K562 (cell line): ENCODE measurements around the gene ASCL2. TPM values are rescaled to one million over a fixed set of nuclear protein-coding genes. Genes with fewer than 3 reads are reported as not detected.

ENCODE experiments used
- ARID1B ChIP-seq: fragments of 450-650 bp; IDR thresholded peaks from 2 replicates; pipeline ENCODE4 v1.6.1; 2016; ENCODE audit warnings: antibody characterized with exemption, mild to moderate bottlenecking, inconsistent platforms
- CREB1 ChIP-seq, 2 experiments: sonication (generic) in 1 of 2; formaldehyde crosslinking in 1 of 2; IDR thresholded peaks; 2 replicates each; pipeline versions ENCODE4 v1.6.1 to v1.8.0; 2012 to 2022; ENCODE audit warnings: inconsistent platforms in 1 of 2, mild to moderate bottlenecking in 1 of 2, missing genetic modification reagents in 1 of 2, moderate library complexity in 1 of 2
- ERF ChIP-seq: fragments of 450-650 bp; formaldehyde crosslinking; IDR thresholded peaks from 2 replicates; pipeline ENCODE4 v1.4.0; 2020; ENCODE audit warnings: mild to moderate bottlenecking, mixed read lengths
- HDGF ChIP-seq: fragments of 450-650 bp; IDR thresholded peaks from 2 replicates; pipeline ENCODE4 v1.6.1; 2016
- HOXB6 ChIP-seq: fragments of 250-450 bp; sonication (Bioruptor Pico); IDR thresholded peaks from 2 replicates; pipeline ENCODE4 v1.5.1; 2022; ENCODE audit warnings: mild to moderate bottlenecking, borderline replicate concordance
- NFATC3 ChIP-seq: fragments of 450-650 bp; IDR thresholded peaks from 2 replicates; pipeline ENCODE4 v1.6.1; 2017; ENCODE audit warnings: mild to moderate bottlenecking
- NFIC ChIP-seq: fragments of 450-650 bp; IDR thresholded peaks from 2 replicates; pipeline ENCODE4 v1.6.1; 2017; ENCODE audit warnings: mild to moderate bottlenecking, inconsistent platforms
- POLR2B ChIP-seq: fragments of 450-650 bp; IDR thresholded peaks from 2 replicates; pipeline ENCODE4 v1.6.1; 2018; ENCODE audit warnings: low read depth; ENCODE audit not compliant: partially characterized antibody
- POLR2G ChIP-seq: fragments of 200-400 bp; formaldehyde crosslinking; IDR thresholded peaks from 2 replicates; pipeline ENCODE4 v1.6.1; 2017; ENCODE audit warnings: low read depth, mild to moderate bottlenecking, antibody characterized with exemption, low read length, moderate library complexity
- ZNF778 ChIP-seq: fragments of 450-650 bp; formaldehyde crosslinking; IDR thresholded peaks from 2 replicates; pipeline ENCODE4 v1.4.0; 2020; ENCODE audit warnings: mild to moderate bottlenecking, moderate library complexity
- polyA plus RNA-seq, 8 experiments: library from polyadenylated mRNA; depleted of rRNA in 4 of 8; stranded (reverse) in 5 of 8; unstranded in 3 of 8; fragments of >200 nt; fragmentation: Nextera tagmentation in 2 of 8; fragmentation: Illumina TruSeq in 1 of 8; extraction: Ambion mirVana in 2 of 8; extraction: Trizol in 1 of 8; gene quantifications; 2 replicates each; pipeline versions ENCODE4 v1.2.1 to v1.2.3, GENCODE V29; 2011 to 2014; ENCODE audit warnings: inconsistent platforms in 1 of 8, missing spikeins in 1 of 8
- total RNA-seq, 7 experiments: library from RNA; depleted of rRNA in 6 of 7; stranded (reverse); fragments of >200 nt in 6 of 7; fragmentation: Illumina TruSeq in 2 of 7; extraction: Trizol in 2 of 7; gene quantifications; 2 replicates each; pipeline versions ENCODE4 v1.2.1 to v1.2.3, GENCODE V29; 2011 to 2021; ENCODE audit warnings: low replicate concordance in 1 of 7
- TF ChIP-seq, protein P1 (sequence below): fragments of 200-600 bp; sonication (generic); IDR thresholded peaks from one replicate; pipeline ENCODE4 v1.6.1; 2012; ENCODE audit warnings: mild to moderate bottlenecking, low read depth, low read length, inconsistent platforms
- TF ChIP-seq, protein P2 (sequence below), 2 experiments: fragments of 200-800 bp in 1 of 2; sonication (Bioruptor generic) in 1 of 2; sonication (generic) in 1 of 2; formaldehyde crosslinking in 1 of 2; IDR thresholded peaks in 1 of 2; conservative IDR thresholded peaks in 1 of 2; 2 replicates each; pipeline versions ENCODE4 v1.5.0 to v1.6.1; 2016 to 2020; ENCODE audit warnings: missing compliant biosample characterization in 1 of 2, missing genetic modification characterization in 1 of 2, missing genetic modification reagents in 1 of 2
- TF ChIP-seq, protein P3 (sequence below): fragments of 450-650 bp; formaldehyde crosslinking; IDR thresholded peaks from 2 replicates; pipeline ENCODE4 v1.4.0; 2020; ENCODE audit warnings: mild to moderate bottlenecking, mixed read lengths

ASCL2 gene
- total and polyA plus RNA-seq, 9 of the 15 experiments (the other 6 are each of a cell fraction or from before 2014, with no cell fraction given): 0.11 to 1.4 (median 0.36) TPM; not detected in 2

DNA sequence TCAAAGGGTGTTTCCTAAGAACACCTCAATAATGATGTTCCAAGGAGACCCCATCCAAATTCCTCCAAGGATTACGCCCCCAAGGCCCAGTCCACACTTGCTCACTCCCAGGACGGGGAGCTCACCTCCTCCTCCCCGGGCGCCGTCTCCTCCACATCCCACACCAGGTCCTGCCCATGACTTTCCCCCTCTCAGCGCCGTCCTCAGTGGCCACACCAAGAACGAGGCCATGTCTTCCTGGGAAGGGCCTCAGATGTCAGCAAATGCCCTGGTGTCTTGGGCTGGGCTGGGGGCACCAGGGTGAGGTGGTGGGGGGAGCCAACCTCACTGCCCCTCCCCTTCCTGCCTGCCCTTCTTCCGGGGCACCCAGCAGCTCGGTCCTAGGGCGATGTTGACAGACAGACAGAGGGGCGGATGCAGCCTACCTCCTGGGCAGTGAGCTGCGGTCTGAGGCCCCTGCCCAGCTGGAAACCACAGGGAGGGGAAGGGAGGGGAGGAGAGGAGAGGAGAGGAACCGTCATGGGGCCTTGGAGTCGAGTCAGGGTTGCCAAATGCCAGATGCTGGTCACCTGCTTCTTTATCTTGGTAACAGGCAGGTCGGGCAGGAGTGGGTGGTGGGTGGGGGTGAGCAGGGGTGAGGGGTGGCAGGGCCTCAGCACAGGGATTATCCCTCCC, 31.4 kb upstream of the ASCL2 start, which contains the start of the genes C11orf21 and TSPAN32 (continued):
- TF ChIP-seq, protein P1, sequence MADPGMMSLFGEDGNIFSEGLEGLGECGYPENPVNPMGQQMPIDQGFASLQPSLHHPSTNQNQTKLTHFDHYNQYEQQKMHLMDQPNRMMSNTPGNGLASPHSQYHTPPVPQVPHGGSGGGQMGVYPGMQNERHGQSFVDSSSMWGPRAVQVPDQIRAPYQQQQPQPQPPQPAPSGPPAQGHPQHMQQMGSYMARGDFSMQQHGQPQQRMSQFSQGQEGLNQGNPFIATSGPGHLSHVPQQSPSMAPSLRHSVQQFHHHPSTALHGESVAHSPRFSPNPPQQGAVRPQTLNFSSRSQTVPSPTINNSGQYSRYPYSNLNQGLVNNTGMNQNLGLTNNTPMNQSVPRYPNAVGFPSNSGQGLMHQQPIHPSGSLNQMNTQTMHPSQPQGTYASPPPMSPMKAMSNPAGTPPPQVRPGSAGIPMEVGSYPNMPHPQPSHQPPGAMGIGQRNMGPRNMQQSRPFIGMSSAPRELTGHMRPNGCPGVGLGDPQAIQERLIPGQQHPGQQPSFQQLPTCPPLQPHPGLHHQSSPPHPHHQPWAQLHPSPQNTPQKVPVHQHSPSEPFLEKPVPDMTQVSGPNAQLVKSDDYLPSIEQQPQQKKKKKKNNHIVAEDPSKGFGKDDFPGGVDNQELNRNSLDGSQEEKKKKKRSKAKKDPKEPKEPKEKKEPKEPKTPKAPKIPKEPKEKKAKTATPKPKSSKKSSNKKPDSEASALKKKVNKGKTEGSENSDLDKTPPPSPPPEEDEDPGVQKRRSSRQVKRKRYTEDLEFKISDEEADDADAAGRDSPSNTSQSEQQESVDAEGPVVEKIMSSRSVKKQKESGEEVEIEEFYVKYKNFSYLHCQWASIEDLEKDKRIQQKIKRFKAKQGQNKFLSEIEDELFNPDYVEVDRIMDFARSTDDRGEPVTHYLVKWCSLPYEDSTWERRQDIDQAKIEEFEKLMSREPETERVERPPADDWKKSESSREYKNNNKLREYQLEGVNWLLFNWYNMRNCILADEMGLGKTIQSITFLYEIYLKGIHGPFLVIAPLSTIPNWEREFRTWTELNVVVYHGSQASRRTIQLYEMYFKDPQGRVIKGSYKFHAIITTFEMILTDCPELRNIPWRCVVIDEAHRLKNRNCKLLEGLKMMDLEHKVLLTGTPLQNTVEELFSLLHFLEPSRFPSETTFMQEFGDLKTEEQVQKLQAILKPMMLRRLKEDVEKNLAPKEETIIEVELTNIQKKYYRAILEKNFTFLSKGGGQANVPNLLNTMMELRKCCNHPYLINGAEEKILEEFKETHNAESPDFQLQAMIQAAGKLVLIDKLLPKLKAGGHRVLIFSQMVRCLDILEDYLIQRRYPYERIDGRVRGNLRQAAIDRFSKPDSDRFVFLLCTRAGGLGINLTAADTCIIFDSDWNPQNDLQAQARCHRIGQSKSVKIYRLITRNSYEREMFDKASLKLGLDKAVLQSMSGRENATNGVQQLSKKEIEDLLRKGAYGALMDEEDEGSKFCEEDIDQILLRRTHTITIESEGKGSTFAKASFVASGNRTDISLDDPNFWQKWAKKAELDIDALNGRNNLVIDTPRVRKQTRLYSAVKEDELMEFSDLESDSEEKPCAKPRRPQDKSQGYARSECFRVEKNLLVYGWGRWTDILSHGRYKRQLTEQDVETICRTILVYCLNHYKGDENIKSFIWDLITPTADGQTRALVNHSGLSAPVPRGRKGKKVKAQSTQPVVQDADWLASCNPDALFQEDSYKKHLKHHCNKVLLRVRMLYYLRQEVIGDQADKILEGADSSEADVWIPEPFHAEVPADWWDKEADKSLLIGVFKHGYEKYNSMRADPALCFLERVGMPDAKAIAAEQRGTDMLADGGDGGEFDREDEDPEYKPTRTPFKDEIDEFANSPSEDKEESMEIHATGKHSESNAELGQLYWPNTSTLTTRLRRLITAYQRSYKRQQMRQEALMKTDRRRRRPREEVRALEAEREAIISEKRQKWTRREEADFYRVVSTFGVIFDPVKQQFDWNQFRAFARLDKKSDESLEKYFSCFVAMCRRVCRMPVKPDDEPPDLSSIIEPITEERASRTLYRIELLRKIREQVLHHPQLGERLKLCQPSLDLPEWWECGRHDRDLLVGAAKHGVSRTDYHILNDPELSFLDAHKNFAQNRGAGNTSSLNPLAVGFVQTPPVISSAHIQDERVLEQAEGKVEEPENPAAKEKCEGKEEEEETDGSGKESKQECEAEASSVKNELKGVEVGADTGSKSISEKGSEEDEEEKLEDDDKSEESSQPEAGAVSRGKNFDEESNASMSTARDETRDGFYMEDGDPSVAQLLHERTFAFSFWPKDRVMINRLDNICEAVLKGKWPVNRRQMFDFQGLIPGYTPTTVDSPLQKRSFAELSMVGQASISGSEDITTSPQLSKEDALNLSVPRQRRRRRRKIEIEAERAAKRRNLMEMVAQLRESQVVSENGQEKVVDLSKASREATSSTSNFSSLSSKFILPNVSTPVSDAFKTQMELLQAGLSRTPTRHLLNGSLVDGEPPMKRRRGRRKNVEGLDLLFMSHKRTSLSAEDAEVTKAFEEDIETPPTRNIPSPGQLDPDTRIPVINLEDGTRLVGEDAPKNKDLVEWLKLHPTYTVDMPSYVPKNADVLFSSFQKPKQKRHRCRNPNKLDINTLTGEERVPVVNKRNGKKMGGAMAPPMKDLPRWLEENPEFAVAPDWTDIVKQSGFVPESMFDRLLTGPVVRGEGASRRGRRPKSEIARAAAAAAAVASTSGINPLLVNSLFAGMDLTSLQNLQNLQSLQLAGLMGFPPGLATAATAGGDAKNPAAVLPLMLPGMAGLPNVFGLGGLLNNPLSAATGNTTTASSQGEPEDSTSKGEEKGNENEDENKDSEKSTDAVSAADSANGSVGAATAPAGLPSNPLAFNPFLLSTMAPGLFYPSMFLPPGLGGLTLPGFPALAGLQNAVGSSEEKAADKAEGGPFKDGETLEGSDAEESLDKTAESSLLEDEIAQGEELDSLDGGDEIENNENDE: no peak
- TF ChIP-seq NFATC3 (no peak), HOXB6 (CRISPR knock-in tag) (no peak), POLR2G (peak; percentile 55), HDGF (peak; percentile 33; the same call in 1 of the 2 replicates), ERF (CRISPR knock-in tag) (no peak), ZNF778 (CRISPR knock-in tag) (no peak), POLR2B (no peak), CREB1 (IDR thresholded peaks at IDR 0.05) (no peak), CREB1 (CRISPR knock-in tag; IDR thresholded peaks at IDR 0.05) (no peak), NFIC (peak; percentile 27; the same call in 1 of the 2 replicates), ARID1B (0 out of 2 replicates have a peak, but pooled peaks have one; percentile 16)
- TF ChIP-seq, protein P2, sequence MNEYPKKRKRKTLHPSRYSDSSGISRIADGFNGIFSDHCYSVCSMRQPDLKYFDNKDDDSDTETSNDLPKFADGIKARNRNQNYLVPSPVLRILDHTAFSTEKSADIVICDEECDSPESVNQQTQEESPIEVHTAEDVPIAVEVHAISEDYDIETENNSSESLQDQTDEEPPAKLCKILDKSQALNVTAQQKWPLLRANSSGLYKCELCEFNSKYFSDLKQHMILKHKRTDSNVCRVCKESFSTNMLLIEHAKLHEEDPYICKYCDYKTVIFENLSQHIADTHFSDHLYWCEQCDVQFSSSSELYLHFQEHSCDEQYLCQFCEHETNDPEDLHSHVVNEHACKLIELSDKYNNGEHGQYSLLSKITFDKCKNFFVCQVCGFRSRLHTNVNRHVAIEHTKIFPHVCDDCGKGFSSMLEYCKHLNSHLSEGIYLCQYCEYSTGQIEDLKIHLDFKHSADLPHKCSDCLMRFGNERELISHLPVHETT (CRISPR knock-in tag; conservative IDR thresholded peaks at IDR 0.05 in 1 of 2, IDR thresholded peaks at IDR 0.05 in 1 of 2): peak in 1 of 2 experiments; percentile 81; a peak in 1 of 4 replicates
- TF ChIP-seq, protein P3, sequence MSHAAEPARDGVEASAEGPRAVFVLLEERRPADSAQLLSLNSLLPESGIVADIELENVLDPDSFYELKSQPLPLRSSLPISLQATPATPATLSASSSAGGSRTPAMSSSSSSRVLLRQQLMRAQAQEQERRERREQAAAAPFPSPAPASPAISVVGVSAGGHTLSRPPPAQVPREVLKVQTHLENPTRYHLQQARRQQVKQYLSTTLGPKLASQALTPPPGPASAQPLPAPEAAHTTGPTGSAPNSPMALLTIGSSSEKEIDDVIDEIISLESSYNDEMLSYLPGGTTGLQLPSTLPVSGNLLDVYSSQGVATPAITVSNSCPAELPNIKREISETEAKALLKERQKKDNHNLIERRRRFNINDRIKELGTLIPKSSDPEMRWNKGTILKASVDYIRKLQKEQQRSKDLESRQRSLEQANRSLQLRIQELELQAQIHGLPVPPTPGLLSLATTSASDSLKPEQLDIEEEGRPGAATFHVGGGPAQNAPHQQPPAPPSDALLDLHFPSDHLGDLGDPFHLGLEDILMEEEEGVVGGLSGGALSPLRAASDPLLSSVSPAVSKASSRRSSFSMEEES: peak; percentile 4; the same call in 1 of the 2 replicates
